HepG2 (cell line): ENCODE data around the gene NEAT1. TPM values are rescaled to one million over a fixed set of nuclear protein-coding genes. Genes with fewer than 3 reads are reported as not detected.
A peak's percentile ranks its signal among the peaks of the same experiment; 100 is the strongest.

Experiments
- ATAC-seq: fragments of 200-7000 bp; cut with Tn5 transposase; 3 replicates; pipeline ENCODE4 v1.9.1; 2020; ENCODE audit warnings: mild to moderate bottlenecking, moderate library complexity
- BruUV-seq: library from RNA; stranded (reverse); fragments of 400-500 nt; replicated peaks from 2 replicates; lab custom pipeline; 2021; lab: Mats Ljungman, UMichigan
- CTCF ChIA-PET: fragments of 300-600 bp; formaldehyde crosslinking; extraction: SDS; loops from one replicate; lab custom pipeline; 2021; ENCODE audit warnings: low total read pairs, inconsistent platforms, low intra/inter-chr PET ratio; lab: Yijun Ruan, JAX
- POLR2A ChIA-PET: fragments of 350-600 bp; sonication (Branson Sonifier 250); formaldehyde crosslinking; loops from one replicate; lab custom pipeline; 2020; ENCODE audit warnings: antibody characterized with exemption, inconsistent platforms; lab: Yijun Ruan, JAX
- DNase-seq: peaks from one replicate; pipeline ENCODE4 v3.0.0-alpha.2; 2015; ENCODE audit warnings: low spot score
- FAIRE-seq: peaks from 3 replicates; lab custom pipeline; 2011; peaks lifted over from hg19 to GRCh38; lab: Jason Lieb, UNC
- H2AFZ ChIP-seq: one replicate; pipeline ENCODE4 v1.6.1; 2011; ENCODE audit warnings: low read length, inconsistent platforms
- H3K27ac ChIP-seq: fragments of 300-600 bp; 3 replicates; pipeline ENCODE4 v1.8.0; 2011; ENCODE audit warnings: mixed run types, mild to moderate bottlenecking, mixed read lengths, low read length, inconsistent platforms; ENCODE audit not compliant: insufficient read depth; ENCODE audit errors: extremely low read length
- H3K27me3 ChIP-seq, 2 experiments: fragments of 200-600 bp in 1 of 2; 2 replicates in 1 of 2; 3 replicates in 1 of 2; pipeline versions ENCODE4 v1.6.0 to v1.8.0; 2011; ENCODE audit warnings: low read length in 2 of 2, mild to moderate bottlenecking in 2 of 2, moderate library complexity in 2 of 2, inconsistent platforms in 1 of 2; ENCODE audit not compliant: insufficient read depth in 2 of 2, control insufficient read depth in 1 of 2
- H3K36me3 ChIP-seq, 2 experiments: fragments of 200-600 bp in 1 of 2; replicated peaks in 1 of 2; 2 replicates in 1 of 2; 3 replicates in 1 of 2; pipeline versions ENCODE4 v1.5.1 to v1.8.0; 2011; ENCODE audit warnings: low read length in 2 of 2, inconsistent platforms in 1 of 2; ENCODE audit not compliant: insufficient read depth in 2 of 2, control insufficient read depth in 1 of 2
- H3K4me1 ChIP-seq: 2 replicates; pipeline ENCODE4 v1.5.1; 2012; ENCODE audit warnings: low read length, inconsistent platforms; ENCODE audit not compliant: insufficient read depth
- H3K4me2 ChIP-seq: 2 replicates; pipeline ENCODE4 v1.6.0; 2011; ENCODE audit warnings: low read depth, low read length, inconsistent platforms
- H3K4me3 ChIP-seq, 3 experiments: fragments of 200-600 bp in 1 of 3; sonication (generic), shearing (Covaris generic) in 1 of 3; replicated peaks in 1 of 3; 2 replicates each; pipeline ENCODE4 v1.5.1; 2011 to 2016; ENCODE audit warnings: low read length in 3 of 3, inconsistent platforms in 2 of 3, low read depth in 2 of 3, mild to moderate bottlenecking in 2 of 3, control low read depth in 1 of 3, mixed read lengths in 1 of 3; ENCODE audit not compliant: insufficient read depth in 1 of 3
- H3K79me2 ChIP-seq: one replicate; pipeline ENCODE4 v1.6.1; 2011; ENCODE audit warnings: low read length, inconsistent platforms; ENCODE audit not compliant: insufficient read depth
- H3K9ac ChIP-seq: 2 replicates; pipeline ENCODE4 v1.6.0; 2011; ENCODE audit warnings: mild to moderate bottlenecking, low read depth, low read length, inconsistent platforms; ENCODE audit not compliant: insufficient read depth
- H3K9me3 ChIP-seq: 2 replicates; pipeline ENCODE4 v1.5.1; 2012; ENCODE audit warnings: mild to moderate bottlenecking, low read length
- H4K20me1 ChIP-seq: 2 replicates; pipeline ENCODE4 v1.6.0; 2011; ENCODE audit warnings: inconsistent platforms, mild to moderate bottlenecking, low read length, moderate library complexity; ENCODE audit not compliant: insufficient read depth
- ARNT ChIP-seq: fragments of 450-650 bp; IDR thresholded peaks from 2 replicates; pipeline ENCODE4 v1.6.1; 2017
- HNRNPH1 ChIP-seq: fragments of 200-400 bp; formaldehyde crosslinking; optimal IDR thresholded peaks from 2 replicates; pipeline ENCODE3; 2017; ENCODE audit warnings: mild to moderate bottlenecking, low read depth, low read length
- HNRNPK ChIP-seq: fragments of 200-400 bp; formaldehyde crosslinking; IDR thresholded peaks from 2 replicates; pipeline ENCODE4 v1.6.1; 2018; ENCODE audit warnings: low read length, low read depth, moderate library complexity, mild to moderate bottlenecking; ENCODE audit not compliant: poor library complexity, severe bottlenecking
- HNRNPL ChIP-seq: fragments of 200-400 bp; formaldehyde crosslinking; IDR thresholded peaks from 2 replicates; pipeline ENCODE4 v1.6.1; 2017; ENCODE audit warnings: mild to moderate bottlenecking, low read depth, low read length
- HOMEZ ChIP-seq: IDR thresholded peaks from 2 replicates; pipeline ENCODE4 v1.6.1; 2016; ENCODE audit warnings: low read depth
- PCBP1 ChIP-seq: fragments of 200-400 bp; formaldehyde crosslinking; IDR thresholded peaks from 2 replicates; pipeline ENCODE4 v1.6.1; 2017; ENCODE audit warnings: mild to moderate bottlenecking, low read depth, low read length, borderline replicate concordance
- SRY ChIP-seq: sonication (generic); formaldehyde crosslinking; IDR thresholded peaks from 2 replicates; pipeline ENCODE4 v1.8.0; 2022; ENCODE audit warnings: mild to moderate bottlenecking, missing genetic modification reagents
- XBP1 ChIP-seq: sonication (generic); formaldehyde crosslinking; IDR thresholded peaks from 2 replicates; pipeline ENCODE4 v1.5.0; 2020; ENCODE audit warnings: missing genetic modification reagents
- ZBTB49 ChIP-seq: sonication (generic); formaldehyde crosslinking; IDR thresholded peaks from 2 replicates; pipeline ENCODE4 v1.4.0; 2020; ENCODE audit warnings: missing genetic modification reagents, borderline replicate concordance
- ZBTB7B ChIP-seq: sonication (generic); formaldehyde crosslinking; IDR thresholded peaks from 2 replicates; pipeline ENCODE4 v1.4.0; 2020; ENCODE audit warnings: missing genetic modification reagents
- ZFP37 ChIP-seq: sonication (generic); formaldehyde crosslinking; IDR thresholded peaks from 2 replicates; pipeline ENCODE4 v1.4.0; 2020; ENCODE audit warnings: missing genetic modification reagents, borderline replicate concordance
- ZNF343 ChIP-seq: sonication (generic); formaldehyde crosslinking; IDR thresholded peaks from 2 replicates; pipeline ENCODE4 v1.4.0; 2020; ENCODE audit warnings: mild to moderate bottlenecking, missing genetic modification reagents
- ZNF512 ChIP-seq: sonication (generic); formaldehyde crosslinking; IDR thresholded peaks from 2 replicates; pipeline ENCODE4 v1.4.0; 2020; ENCODE audit warnings: mild to moderate bottlenecking, missing genetic modification reagents
- ZNF790 ChIP-seq: sonication (generic); formaldehyde crosslinking; IDR thresholded peaks from 2 replicates; pipeline ENCODE4 v1.8.0; 2022; ENCODE audit warnings: missing genetic modification reagents, mild to moderate bottlenecking, borderline replicate concordance
- WGBS: methylation state at CpG from one replicate; pipeline ENCODE4 v1.1.6; 2017; ENCODE audit warnings: low lambda C conversion rate; 5-methylcytosine and 5-hydroxymethylcytosine counted together
- in situ Hi-C: cut with HindIII; loops from 2 replicates; pipeline ENCODE4 v1.10.0; 2017; ENCODE audit warnings: low pct_unique_long_range_greater_than_20kb; ENCODE audit not compliant: extremely low pct_ligation_motif_present
- intact Hi-C: fragments of 100-400 bp; cut with micrococcal nuclease; formaldehyde crosslinking; loops from one replicate; pipeline ENCODE4 v1.10.0; 2022; ENCODE audit not compliant: unreplicated experiment
- polyA plus RNA-seq, 8 experiments: library from polyadenylated mRNA; depleted of rRNA in 3 of 8; stranded (reverse) in 7 of 8; unstranded in 1 of 8; fragments of >200 nt; fragmentation: Illumina TruSeq in 4 of 8; extraction: Trizol in 4 of 8; gene quantifications; 2 replicates each; pipeline versions ENCODE4 v1.2.1 to v1.2.3, GENCODE V29; 2011 to 2016; ENCODE audit warnings: low read depth in 4 of 8, missing spikeins in 1 of 8, mixed read lengths in 1 of 8; ENCODE audit not compliant: insufficient read depth in 1 of 8
- total RNA-seq, 5 experiments: library from RNA; depleted of rRNA; stranded (reverse); fragments of >200 nt; fragmentation: Illumina TruSeq; extraction: Trizol; gene quantifications; 2 replicates each; pipeline ENCODE4 v1.2.3, GENCODE V29; 2016; ENCODE audit warnings: low read depth in 1 of 5

The NEAT1 gene
- total and polyA plus RNA-seq, 2 of the 13 experiments (the other 11 are each of a cell fraction or from before 2014, with no cell fraction given), result 20.5 to 41.2 TPM

- no peak for TF ChIP-seq ZNF512 (CRISPR knock-in tag)
Observed at GRCh38 chr11:65417702-65418430, 4.7 kb upstream of the NEAT1 start (continued).

- no peak for FAIRE-seq
- Histone ChIP-seq H3K27ac (peak overlapping the region; percentile 100), H3K9me3 (no peaks in the 10 kb centered on the region), H3K4me3 (peak overlapping the region; percentile 62 to 87 (median 64)), H2AFZ (no peak overlapping the region), H3K79me2 (peaks cover 46% of the 10 kb centered on the region), H4K20me1 (peaks cover 7% of the 10 kb centered on the region), H3K27me3 (no peaks in the 10 kb centered on the region; a peak in 1 of 5 replicates), H3K36me3 (no peaks in the 10 kb centered on the region), H3K4me1 (peaks cover 67% of the 10 kb centered on the region), H3K9ac (peak overlapping the region; percentile 100), H3K4me2 (peak overlapping the region; percentile 99)
- TSS peak; percentile 6 for BruUV-seq
- POLR2A ChIA-PET, result interaction anchor here (0.8 to 17.8 kb wide), 25 partner anchors 9 to 421 kb away, joined by 3 to 952 read pairs (median 20); partner anchors contain the start of genes BATF2, DPF2, EHBP1L1 and FRMD8
- ATAC-seq, result peak; percentile 3
- 0% methylated on average over 2 of the region's 4 CpGs for WGBS
- CTCF ChIA-PET, result no interaction called here
- no peak for DNase-seq
- in situ Hi-C loops, result loop anchor here (5.0 kb wide), 1 partner anchor 36 kb away; the partner anchor contains the start of gene SLC25A45
- intact Hi-C loops, result loop anchor here (1.0 to 5.0 kb wide), 2 partner anchors 9 to 94 kb away; no protein-coding TSS in a partner anchor
- TF ChIP-seq ARNT (no peak), HNRNPL (peak; percentile 64; the same call in 1 of the 2 replicates), XBP1 (CRISPR knock-in tag) (0 out of 2 replicates have a peak, but pooled peaks have one; percentile 72), ZFP37 (CRISPR knock-in tag) (0 out of 2 replicates have a peak, but pooled peaks have one; percentile 57), PCBP1 (peak; percentile 98), SRY (CRISPR knock-in tag) (peak; percentile 27; the same call in 1 of the 2 replicates), ZNF790 (0 out of 2 replicates have a peak, but pooled peaks have one; percentile 55), HNRNPK (peak; percentile 69), HOMEZ (CRISPR knock-in tag) (no peak), ZBTB7B (CRISPR knock-in tag) (0 out of 2 replicates have a peak, but pooled peaks have one; percentile 10), HNRNPH1 (peak; percentile 92), ZBTB49 (CRISPR knock-in tag) (0 out of 2 replicates have a peak, but pooled peaks have one; percentile 62), ZNF343 (CRISPR knock-in tag) (no peak)
Observed at GRCh38 chr11:65418431-65418680, 4.2 kb upstream of the NEAT1 start.
